CD4-positive, alpha-beta T cell treated with Interleukin-17A for 1 hour (primary cell): ENCODE measurements around the gene CGREF1.
A peak's percentile ranks its signal among the peaks of the same experiment; 100 is the strongest.
"Not testable (repeated sequence)": the region's sequence is repeated elsewhere in the genome, so short reads cannot be mapped to it uniquely, and the experiment has no call there.

ENCODE experiments used
- DNase-seq: peaks from one replicate; pipeline ENCODE4 v3.0.0-alpha.2; 2020

Gene CGREF1

DNA sequence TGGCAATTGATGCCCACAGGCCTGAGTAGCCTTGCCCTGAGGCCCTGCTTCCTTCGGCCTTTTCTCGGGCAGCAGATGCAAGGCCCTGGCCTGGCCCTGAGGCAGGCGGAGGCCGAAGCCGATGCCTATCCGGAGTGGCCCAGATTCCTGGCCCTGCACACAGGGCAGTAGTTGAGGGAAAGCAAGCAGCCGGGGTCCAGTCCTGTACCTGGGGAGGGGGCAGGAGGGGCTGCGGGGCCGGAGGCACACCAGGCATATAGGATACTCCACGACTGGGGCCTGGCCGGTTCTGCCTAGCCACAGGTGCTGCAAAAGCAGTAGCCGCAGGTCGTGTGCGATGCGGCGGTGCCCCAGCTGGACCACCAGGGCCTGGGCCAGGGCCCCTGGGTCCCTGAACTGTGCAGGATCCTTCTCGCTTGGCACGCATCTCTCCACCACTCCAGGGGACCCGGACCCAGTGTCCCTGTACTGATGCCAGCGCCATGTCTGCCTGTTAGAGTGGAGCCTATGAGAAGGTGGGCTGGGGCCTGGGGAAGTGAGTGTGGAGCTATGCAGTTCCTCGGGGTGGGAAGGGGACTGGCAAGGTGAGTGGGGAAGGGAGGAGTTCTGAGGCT, 18.5 kb upstream of the CGREF1 start:
- no peak for DNase-seq

DNA sequence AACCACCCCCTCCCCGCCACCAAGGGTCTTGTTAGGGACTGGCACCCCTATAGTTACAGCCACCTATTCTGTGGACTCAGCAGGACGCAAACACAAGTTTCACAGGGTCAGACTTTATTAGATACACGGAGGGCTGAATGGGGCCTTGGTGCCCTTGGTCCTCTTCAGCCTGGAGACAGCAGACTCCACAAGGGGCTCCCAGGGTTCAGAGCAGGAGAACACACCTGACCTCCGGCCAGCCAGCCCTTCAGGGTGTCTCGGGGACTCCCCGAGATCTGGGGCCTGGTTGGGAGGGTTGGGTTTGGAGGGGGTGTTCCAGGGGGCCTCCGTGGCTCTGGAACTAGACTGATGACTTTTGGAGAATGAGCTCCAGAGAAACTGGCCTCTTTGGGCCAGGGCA, 17.8 kb upstream of the CGREF1 start:
- DNase-seq, result no peak

DNA sequence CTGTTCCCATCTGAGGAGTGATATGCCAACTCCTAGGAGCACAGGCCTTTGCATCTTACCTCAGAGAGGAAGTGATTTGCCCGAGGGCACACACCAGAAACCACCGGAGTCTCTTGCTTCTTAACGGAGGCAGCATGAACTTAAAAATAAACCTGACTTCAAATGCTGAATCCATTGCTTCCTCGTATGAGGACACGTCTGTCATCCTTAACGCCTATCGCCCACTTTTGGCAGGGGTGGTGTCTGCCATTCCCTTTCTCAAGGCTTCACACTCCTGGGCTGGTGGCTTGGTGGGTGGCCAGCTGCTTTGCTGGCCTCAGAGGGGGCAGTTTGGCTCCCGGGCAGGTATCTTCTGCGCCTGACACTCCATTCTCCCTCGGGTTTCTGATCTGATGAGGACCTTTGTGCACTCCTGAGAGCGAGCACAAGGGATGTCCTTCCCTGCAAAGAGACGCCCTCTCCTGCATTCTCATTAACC, 16.6 kb upstream of the CGREF1 start:
- DNase-seq, result no peak

DNA sequence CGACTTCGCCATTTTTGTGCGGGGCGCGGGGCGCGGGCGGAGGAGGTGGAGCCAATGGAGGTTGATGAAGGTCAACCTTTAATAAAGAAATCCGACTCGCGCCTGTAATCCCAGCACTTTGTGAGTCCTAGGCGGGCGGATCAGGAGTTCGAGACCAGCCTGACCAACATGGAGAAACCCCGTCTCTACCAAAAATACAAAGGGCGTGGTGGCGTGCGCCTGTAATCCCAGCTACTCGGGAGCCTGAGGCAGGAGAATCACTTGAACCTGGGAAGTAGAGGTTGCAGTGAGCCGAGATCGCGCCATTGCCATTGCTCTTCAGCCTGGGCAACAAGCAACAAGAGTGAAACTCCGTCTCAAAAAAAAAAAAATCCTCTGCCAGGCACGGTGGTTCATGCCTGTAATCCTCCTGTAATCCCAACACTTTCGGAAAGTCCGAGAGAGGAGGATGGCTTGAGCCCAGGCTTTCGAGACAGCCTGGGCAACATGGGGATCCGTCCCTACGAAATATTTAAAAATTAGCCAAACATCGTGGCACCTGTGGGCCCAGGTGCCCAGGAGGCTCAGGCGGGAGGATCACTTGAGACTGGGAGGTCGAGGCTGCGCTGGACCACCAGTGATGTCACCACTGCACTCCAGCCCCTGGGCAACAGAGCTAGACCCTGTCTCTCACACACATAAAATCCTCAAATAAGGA, 16.0 kb upstream of the CGREF1 start:
- no peak for DNase-seq

DNA sequence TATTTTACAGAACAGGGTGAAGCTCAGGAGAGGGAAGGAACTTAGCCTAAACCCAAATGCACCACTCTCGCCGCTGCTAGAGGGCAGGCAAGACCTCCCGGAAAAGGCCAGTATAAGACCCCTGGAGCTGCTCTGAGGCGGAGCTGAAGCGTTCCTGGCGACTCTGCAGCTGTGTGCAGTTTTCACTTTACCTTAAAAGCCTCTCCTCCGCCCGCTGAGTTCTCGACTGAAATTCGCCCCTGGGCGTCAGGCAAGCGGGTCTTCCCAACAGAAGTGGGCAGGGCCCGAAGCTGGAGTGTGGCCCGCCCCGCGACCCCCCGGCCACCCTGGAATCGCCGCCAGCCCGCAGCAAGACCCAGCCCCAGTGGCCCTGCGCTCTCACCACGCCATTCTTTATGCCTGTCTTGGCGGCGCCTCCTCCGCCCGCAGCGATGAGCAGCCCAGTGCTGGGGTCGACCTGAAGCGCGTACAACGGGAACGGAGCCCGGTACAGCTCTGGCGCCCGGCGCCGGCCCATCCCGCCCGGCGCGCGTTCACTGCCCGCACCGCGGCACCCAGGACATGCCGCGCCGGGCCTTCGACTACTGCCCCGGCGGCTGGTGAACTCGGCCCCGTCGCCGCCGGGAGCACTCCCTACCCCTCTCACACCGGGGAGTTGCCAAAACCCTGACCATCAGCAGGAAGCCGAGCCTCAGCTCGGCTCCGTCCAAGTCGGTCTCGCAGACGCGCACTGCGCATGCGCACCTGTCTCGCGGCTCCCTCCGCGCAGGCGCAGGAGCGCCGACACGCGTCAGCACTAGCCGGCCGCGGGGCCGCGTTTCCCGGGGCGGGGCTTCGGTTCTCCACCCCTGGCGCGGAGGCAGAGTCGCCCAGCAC, 15.2 kb upstream of the CGREF1 start, which contains the start of gene PREB:
Gene PREB (minus strand): TSS at position 732 of the 876 bp plus-strand sequence. CDS start 215 bp downstream, at position 517.
- peak; percentile 97 for DNase-seq

DNA sequence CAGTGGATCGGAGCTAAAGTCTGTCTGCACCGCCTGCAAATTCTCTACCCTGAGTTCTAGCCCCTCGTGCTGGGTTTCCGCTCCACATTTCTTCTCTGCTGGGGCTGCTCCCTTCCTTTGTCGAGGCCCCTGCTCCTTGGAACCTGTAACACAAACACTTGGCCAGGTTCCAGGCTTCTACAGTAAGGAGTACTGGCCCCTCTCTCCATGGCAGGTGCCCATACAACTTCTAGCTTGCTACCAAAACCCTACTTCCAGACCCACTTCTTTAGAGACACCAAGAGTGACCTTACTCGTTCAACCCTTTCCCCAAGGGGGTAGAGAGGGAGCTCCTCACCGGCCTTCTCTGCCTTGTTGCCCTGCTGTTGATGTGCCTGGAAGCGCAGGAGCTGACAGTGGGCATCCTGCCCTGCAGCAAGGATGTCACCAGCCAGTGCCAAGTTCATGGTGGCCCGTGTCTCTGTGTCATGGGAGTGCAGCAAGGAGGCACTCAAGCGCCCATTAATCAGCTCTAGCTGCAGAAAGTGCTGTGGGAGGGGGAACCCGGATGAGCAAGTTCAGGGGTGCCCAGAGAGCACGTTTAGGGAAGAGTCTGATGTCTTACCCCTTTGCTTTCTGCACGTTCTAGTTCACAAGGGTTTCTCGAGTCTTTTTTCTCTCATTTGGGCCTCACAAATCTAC, 14.4 kb upstream of the CGREF1 start:
- peak; percentile 5 for DNase-seq

DNA sequence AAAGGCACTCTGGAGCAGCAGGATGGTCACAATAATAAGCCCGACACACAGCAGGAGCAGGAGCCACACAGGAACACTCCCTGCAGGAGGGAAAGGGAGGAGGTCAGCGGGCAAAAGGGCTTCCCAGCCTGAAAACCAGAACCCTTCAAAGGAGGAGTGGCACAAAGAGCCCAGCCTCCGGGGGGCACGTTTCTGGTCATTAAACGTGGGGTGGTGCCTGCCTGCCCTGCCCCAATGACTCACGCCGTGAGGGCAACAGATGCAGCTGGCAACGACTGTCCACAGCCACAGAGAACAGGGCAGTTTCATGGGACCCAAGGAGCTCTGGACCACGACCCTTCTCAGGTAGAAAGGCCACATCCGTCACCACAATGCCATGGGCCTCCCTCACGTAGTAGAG, 12.5 kb upstream of the CGREF1 start:
- no peak for DNase-seq

DNA sequence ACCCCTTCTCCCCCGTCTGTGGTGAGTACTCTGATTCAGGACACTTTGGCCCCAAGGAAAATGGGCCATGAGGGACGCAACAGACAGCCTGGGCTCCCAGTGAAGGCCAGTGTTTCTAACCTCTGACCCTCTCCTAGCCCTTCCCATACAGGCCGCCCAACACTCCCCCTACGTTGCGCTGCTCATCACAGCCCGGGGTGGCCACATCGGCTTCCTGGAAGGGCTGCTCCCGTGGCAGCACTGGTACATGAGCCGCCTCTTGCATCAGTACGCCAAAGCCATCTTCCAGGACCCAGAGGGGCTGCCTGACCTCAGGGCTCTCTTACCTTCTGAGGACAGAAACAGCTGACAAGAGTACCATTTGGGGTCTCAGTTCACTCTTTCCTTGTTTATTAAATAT, 11.5 kb upstream of the CGREF1 start:
- DNase-seq, result no peak

DNA sequence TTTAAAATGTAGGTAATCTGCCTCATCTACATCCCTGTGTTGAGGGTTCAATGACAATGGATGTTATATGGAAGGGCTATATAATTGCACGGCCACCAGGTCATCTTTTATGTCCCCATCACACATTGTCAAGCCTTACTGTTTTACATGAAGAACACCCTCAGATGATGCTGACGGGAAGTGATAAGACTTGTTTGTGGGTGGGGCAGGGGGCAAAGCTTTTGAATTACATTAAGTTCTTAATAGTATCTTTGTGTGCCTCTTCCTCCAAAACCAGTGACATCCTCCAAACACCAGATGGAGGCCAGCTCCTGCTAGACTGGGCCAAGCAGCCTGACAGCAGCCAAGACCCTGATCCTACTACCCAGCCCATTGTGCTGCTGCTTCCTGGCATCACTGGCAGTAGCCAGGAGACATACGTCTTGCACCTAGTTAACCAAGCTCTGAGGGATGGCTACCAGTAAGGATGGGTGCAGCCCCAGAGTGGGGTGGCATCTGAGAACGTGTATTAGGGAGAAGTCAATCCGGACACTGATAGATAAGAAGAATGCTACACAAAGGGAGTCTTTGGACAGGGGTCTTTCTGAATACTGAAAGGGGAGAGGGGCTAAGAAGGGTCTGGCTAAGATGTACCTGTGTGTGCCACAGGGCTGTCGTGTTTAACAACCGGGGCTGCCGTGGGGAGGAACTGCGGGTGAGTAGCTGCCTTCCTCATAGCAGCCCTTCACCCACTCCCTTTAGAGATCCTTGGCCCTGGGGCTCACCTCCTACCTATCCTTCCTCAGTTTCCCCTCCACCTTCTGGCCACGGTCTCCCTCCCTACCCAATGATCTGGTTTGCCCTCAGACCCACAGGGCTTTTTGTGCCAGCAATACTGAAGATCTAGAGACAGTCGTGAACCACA, 10.0 kb upstream of the CGREF1 start:
- DNase-seq, result no peak

DNA sequence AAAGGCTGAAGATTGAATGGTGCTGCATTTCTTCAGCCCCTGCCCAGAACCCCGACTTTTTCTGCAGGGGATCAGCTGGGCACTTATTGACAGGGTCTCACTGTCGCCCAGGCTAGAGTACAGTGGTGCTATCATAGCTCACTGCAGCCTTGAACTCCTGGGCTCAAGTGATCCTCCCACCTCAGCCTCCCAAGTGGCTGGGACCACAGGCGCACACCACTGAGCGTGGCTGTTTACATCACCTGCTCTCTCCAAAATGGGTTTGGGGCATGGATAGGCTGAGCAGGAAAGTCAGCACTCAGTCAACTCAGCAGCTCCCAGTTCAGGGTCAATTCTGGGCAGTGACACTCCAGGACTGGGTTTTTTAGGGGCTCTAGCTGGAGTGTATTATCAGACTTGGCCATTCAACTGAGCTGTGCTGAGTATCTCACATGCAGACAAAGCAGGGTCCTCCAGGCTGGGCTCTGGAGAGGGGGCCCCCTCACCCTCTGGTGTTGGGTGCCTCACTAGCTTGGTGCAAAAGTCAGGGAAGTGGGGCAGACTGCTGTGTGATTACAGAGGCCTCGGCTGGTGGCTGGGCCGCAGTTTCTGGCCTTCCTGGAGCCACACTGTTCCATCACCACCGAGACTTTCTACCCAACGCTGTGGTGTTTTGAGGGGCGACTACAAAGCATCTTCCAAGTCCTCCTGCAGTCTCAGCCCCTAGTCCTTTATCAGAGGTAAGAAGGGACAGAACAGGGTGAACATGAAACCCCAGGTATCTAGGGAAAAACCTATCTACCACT, 9.1 kb upstream of the CGREF1 start:
- DNase-seq, result no peak

DNA sequence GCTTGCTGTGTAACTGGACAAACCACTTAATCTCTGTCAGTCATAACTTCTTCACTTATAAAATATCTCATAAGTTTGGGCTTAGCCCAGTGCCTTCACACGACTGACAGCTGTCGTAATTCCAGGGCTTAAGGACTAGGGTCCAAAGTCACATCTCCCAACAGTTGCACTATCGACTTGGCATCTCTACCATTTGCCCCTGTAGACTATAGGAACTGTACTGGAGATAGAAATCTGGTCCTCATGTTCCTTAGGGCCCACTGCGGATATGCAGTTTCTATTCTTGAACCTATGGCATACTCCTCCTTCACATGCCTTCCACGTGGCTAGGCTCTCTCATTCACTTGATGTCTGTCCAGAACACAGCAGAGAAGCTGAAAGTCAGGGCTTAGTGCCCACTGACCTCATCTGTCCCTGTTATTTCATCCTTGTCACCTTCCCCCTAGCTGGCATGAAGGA, 7.4 kb upstream of the CGREF1 start:
- DNase-seq, result no peak

DNA sequence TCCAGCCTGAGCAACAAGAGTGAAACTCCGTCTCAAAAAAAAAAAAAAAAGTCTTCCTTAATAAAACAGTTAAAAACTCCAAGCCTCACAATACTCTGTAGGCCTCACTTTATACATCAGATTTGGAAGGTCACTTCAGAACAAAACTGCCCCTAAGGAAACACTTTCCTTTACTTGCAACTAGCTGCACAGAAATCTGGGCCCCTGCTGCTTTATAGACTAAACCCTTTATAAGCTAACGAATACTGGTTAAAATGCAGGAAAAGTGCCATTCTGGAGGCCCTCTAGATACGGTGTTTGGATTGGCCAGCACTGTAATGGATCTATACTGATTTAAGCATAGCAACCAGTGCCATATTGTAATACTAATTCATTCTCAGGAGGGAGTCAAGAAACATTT, 6.2 kb upstream of the CGREF1 start:
- DNase-seq, result no peak

DNA sequence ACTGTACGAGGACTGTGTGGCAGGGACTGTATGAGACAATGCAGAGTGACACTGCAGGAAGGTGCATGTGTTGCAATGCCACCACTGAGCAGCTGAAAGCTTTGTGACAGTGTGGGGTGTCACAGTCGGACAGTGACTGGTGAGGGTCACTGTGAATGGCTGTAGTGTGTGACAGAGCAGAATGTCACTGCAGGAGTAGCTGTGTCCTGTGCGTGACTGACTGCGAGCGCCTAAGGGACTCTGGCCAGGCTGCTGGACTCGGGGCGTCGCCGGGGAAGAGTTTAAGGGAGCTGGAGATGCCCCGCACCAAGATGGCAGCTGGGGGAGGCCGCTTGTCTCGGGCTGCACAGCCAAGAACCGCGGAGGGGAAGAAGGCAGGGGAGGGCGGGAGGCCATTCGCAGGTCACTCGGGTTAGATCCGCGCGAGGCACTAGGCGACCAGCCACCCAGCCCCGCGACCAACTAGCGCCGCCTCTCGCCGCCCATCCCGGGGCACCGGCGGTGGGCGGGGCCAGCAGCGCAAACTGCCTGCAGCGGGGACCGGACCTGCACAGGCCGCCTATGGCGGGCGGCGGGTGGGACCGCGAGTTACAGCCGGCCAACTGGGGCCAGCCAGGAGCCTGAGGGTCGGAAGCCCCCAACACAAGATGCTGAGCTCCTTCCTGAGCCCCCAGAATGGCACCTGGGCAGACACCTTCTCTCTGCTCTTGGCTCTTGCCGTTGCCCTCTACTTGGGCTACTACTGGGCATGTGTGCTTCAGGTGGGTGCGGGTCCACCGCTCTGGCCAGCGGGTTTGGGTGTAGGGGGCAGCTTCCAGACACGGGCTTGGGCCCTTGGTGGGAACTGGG, 4.6 kb upstream of the CGREF1 start, which contains the start of gene ABHD1:
Gene ABHD1 (plus strand): TSS at position 514 of the 849 bp plus-strand sequence. CDS start 134 bp downstream, at position 648.
- peak; percentile 79 for DNase-seq

DNA sequence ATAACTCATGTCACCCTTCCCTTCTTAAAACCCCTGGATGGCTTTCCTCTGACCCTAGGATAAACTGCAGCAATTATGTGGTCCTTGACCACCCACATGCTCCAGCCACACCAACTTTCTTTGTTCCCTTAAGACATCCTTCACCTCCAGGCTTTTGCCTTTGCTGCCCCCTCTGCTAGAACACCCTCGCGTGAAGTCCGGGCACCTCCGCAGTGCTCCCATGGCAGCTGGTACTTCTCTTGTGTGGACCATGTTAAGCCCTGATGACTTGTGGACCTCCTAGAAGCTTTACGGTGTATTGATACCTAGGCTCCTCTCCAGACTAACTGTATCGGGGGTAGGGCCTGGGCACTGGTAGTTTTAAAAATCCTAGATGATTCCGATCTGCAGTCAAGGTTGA, 3.9 kb upstream of the CGREF1 start:
- no peak for DNase-seq

DNA sequence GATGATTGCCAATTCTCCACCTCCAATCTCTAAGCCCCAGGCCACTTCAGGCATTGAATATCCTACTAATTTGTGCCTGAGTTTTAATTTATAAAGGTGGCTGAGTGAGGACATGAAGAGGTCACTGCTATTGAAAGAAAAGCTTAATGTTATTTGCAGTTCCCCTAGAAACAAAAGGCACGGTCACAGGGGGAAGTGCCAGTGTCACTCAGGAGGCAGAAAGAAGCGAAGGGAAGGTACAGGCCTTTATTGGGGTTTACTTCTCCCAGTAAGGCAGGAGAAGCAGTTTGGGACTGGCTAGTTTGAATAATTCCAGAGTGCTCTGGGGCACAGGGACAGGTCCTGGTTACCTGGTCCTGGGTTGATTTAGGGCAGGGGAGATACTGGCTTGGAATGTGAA, 3.0 kb upstream of the CGREF1 start:
- no peak for DNase-seq

DNA sequence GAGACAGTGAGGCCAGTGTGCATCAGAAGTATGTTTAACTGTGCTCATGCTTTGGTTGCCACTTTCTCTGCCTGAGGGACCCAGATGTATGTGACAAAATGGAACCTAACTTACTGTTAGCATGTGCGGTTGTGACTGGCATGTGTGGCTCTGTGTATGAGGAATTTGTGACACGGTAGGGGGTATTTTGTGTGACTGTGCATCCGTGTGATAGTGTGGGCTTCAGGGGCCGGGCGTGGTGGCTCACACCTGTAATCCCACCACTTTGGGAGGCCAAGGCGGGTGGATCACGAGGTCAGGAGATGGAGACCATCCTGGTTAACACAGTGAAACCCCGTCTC, 372 bp upstream of the CGREF1 start:
- not testable (repeated sequence) for DNase-seq

DNA sequence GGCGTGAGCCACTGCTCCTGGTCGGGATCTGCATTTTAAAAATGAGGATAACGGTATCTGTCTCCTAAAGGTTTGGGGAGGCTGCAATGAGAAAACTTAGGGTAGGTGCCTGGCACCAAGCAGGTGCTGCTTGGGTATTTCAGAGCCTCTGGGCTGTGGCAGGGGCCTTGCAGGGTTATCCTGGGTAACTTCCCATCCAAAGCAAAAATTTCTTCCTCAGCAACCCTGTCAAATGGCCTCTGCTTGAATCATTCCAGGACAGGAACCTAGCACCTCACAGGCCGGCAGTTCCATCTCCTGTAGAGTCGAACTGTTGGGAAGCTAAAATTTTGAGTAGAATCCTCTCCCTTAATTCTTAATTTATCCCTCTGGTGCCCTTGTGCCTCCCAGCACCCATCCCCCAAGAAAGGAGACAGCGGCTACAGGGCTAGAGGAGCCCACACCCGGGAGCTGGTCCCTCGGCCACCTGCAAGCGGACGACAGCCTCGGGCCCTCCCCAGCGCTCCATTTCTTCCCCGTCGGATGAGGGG, 868 bp downstream of the CGREF1 start:
- DNase-seq, result no peak

DNA sequence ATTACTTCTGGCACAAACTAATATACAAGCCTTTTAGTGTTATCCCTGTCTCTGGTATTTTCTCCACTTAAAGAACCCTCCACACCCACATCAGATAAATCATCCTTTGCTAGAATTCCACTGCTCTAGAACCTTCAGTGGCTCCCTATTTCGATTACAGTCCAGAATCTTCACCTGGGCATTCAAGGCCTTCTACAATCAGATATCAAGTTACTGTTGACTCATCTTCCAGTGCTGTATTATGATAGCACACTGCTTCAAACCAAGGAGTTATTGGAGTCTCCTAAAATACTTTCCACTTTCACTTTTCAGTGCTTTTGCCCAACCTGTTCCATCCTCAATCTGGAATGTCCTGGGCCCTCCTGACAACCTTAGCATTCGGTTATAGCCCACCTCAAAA, 3.4 kb downstream of the CGREF1 start:
- no peak for DNase-seq

DNA sequence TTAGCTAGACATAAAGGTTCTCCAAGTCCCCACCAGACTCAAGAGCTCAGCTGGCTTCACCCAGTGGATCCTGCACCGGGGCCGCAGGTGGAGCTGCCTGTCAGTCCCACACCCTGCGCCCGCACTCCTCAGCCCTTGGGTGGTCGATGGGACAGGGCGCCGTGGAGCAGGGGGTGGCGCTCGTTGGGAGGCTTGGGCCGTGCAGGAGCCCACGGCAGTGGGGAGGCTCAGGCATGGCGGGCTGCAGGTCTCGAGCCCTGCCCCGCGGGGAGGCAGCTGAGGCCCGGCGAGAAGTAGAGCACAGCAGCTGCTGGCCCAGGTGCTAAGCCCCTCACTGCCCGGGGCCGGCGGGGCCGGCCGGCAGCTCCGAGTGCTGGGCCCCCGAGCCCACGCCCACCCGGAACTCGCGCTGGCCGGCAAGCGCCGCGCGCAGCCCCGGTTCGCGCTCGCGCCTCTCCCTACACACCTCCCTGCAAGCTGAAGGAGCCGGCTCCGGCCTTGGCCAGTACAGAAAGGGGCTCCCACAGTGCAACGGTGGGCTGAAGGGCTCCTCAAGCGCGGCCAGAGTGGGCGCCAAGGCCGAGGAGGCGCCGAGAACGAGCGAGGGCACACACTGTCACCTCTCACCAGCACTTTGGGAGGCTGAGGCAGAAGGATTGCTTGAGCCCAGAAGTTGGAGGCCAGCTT, 7.4 kb downstream of the CGREF1 start:
- not testable (repeated sequence) for DNase-seq
